ENCODE measurements around the gene AP1S2. TPM values are rescaled to one million over a fixed set of nuclear protein-coding genes. Genes with fewer than 3 reads are reported as not detected.
"Not testable (repeated sequence)": the region's sequence is repeated elsewhere in the genome, so short reads cannot be mapped to it uniquely, and the experiment has no call there.

The AP1S2 gene
- total RNA-seq, 1 donor, result 51.3 TPM

DNA sequence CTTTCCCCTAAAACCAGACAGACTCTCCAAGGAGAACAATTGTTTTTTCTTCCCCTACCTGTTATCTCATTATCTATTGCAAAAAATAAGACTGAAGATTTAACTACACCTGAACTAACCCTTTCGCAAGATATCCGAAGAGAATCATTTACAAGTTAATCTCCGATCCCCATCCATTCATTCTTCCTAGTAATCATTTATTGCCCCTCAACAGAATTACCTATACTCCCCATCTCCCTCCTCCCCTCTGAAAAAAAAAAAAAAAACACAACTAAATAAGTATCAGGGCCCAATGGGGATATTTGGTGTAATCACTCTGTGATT is 28.9 kb upstream of the AP1S2 start:
- no peak for DNase-seq (ENCODE audit: low read depth)
- no peak overlapping the region for H3K4me3 ChIP-seq (ENCODE audit: low read depth, low read length)
- TF ChIP-seq, protein P1, sequence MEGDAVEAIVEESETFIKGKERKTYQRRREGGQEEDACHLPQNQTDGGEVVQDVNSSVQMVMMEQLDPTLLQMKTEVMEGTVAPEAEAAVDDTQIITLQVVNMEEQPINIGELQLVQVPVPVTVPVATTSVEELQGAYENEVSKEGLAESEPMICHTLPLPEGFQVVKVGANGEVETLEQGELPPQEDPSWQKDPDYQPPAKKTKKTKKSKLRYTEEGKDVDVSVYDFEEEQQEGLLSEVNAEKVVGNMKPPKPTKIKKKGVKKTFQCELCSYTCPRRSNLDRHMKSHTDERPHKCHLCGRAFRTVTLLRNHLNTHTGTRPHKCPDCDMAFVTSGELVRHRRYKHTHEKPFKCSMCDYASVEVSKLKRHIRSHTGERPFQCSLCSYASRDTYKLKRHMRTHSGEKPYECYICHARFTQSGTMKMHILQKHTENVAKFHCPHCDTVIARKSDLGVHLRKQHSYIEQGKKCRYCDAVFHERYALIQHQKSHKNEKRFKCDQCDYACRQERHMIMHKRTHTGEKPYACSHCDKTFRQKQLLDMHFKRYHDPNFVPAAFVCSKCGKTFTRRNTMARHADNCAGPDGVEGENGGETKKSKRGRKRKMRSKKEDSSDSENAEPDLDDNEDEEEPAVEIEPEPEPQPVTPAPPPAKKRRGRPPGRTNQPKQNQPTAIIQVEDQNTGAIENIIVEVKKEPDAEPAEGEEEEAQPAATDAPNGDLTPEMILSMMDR (IDR thresholded peaks at IDR 0.05; ENCODE audit: insufficient read depth, low read length), result no peak

DNA sequence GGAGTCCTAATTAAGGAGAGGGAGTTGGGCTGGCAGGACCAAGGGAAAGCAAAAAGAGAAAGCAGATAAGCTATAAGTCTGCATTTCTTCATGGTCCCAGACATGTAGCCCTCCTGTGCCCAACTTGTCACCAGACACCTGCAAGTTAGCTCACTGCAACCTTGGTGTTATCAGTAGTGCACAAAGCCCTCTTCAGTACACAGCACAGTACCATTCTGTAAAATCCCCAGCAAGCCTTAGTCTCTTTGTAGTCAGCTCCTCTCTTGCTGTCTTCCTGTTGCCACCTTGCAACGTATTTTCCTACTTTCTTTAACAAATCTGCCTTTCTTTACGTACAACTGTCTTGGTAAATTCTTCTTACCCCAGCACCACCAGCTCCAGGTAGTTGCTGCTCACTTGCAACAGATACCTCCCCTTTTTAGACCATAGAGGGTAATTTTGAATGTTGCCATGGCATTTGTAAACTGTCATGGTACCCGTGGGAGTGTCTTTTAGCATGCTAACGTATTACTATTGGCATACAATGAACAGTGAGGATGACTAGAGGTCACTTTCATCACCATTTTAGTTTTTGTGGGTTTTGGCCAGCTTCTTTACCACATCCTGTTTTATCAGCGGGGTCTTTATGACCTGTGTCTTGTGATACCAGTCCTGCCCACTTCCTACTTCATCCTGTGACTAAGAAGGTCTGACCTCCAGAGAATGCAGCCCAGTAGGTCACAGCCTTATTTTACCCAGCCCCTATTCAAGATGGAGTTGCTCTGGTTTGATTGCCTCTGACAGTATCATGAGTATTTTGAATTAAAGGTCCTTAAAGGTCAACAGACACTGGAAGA is 28.3 kb upstream of the AP1S2 start:
- TF ChIP-seq, protein P1 (IDR thresholded peaks at IDR 0.05; ENCODE audit: insufficient read depth, low read length), result no peak
- H3K4me3 ChIP-seq (ENCODE audit: low read depth, low read length), result no peak overlapping the region
- DNase-seq (ENCODE audit: low read depth), result peak; percentile 28

DNA sequence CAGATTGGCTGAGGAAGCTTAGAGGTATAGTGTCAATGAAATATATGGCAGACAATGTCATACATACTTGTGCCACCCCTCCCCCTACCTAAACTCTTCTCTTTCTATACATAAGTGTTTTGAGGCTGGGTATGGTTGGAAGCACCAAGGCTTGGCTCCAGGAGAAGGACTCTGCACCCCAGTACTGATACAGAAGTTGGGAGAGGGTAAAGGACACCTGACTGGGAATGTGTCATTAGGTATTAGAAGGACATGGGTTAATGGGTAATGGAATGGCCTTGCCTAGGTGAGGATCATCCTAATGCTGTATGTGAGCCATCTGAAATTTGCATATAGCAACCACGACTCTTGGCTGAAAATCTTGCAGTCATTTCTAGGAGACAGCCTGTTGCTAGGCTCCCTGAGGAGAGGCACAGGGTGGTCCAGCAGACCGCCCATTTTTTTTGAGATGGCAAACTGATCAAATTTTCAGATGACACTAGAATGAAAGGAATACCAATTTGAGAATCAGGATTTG is 26.8 kb upstream of the AP1S2 start:
- DNase-seq (ENCODE audit: low read depth), result no peak
- no peak overlapping the region for H3K4me3 ChIP-seq (ENCODE audit: low read depth, low read length)
- TF ChIP-seq, protein P1 (IDR thresholded peaks at IDR 0.05; ENCODE audit: insufficient read depth, low read length), result no peak

DNA sequence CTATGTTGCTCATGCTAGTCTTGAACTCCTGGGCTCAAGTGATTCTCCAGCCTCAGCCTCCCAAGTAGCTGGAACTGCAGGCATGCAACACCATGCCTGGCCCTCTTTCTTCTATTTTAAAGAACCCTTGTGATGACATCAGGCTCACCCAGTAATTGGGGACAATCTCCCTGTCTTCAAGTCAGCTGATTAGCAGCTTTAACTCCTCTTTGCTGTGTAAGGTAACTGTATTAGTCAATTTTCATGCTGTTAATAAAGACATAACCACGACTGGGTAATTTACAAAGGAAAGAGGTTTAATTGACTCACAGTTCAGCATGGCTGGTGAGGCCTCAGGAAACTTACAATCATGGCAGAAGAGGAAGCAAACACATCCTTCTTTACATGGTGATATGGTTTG is 23.3 kb upstream of the AP1S2 start:
- H3K4me3 ChIP-seq (ENCODE audit: low read depth, low read length); DNase-seq (ENCODE audit: low read depth): not testable (repeated sequence)

DNA sequence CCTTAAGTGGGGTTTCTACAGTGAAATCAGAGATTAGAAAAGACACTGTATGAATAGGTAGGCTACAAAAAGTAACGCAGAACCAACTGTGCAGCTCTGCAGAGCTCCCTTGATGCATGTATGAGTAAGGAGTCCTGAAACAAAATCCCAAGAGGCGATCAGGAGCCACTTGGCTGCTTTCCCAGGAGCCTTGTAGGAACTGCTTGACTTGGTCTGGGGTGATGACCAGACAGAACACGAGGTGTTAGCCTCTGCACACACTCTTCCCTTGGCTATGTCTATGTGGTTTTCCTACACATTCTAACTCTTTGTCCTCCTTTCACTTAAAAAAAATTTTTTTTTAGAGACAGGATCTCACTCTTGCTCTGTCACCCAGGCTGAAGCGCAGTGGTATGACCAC is 22.8 kb upstream of the AP1S2 start:
- DNase-seq (ENCODE audit: low read depth), result peak; percentile 49
- TF ChIP-seq, protein P1 (IDR thresholded peaks at IDR 0.05; ENCODE audit: insufficient read depth, low read length), result no peak
- no peak overlapping the region for H3K4me3 ChIP-seq (ENCODE audit: low read depth, low read length)

DNA sequence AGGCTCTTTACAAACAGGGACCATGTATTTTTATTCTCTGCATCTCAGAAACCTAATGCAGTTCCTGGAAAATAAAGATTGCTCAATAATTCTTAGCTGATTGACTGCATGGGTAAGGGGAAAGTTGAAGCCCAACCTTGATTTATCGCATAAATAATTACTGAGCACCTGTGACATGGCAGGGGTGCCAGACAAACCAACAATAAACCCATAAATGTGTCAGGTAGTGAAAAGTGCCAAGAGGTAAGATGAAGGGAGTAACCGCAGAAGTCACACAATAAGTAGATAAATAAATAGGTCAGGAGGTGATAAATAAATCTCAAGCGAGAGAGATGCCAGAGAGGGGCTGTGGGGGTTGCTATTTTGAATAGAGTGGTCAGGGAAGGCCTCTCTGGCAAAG is 20.1 kb upstream of the AP1S2 start:
- H3K4me3 ChIP-seq (ENCODE audit: low read depth, low read length), result no peak overlapping the region
- DNase-seq (ENCODE audit: low read depth), result no peak
- TF ChIP-seq, protein P1 (IDR thresholded peaks at IDR 0.05; ENCODE audit: insufficient read depth, low read length), result no peak

DNA sequence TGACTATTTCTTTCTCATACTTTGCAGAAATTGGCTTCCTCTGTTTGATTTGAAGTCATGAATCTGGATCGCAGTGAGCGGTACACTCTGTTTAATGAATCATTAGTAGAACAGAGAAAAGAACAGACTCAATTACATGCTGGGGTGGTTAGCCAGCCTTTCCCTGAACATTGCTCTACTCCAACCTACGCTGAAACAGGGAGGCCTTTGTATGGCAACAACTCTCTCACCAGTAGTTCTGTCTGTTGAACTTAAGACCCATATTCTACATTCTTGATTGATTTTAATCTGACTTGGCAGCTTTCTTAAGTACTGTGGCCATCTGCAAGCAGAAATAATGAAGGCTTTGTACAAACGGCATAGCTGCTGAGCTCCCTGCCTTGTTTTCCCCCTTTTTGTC is 19.0 kb upstream of the AP1S2 start:
- TF ChIP-seq, protein P1 (IDR thresholded peaks at IDR 0.05; ENCODE audit: insufficient read depth, low read length), result no peak
- H3K4me3 ChIP-seq (ENCODE audit: low read depth, low read length), result no peak overlapping the region
- no peak for DNase-seq (ENCODE audit: low read depth)

Data from fibroblast of the aortic adventitia (primary cell).